Left forelimb (tissue), 1 donor: Measurements from ENCODE around the gene IFIT2.
"Not testable (repeated sequence)": the region's sequence is repeated elsewhere in the genome, so short reads cannot be mapped to it uniquely, and the experiment has no call there.

Experiments
- DNase-seq: peaks from one replicate; pipeline ENCODE4 v3.0.0-alpha.2; 2018; ENCODE audit warnings: low spot score

IFIT2 gene

DNA sequence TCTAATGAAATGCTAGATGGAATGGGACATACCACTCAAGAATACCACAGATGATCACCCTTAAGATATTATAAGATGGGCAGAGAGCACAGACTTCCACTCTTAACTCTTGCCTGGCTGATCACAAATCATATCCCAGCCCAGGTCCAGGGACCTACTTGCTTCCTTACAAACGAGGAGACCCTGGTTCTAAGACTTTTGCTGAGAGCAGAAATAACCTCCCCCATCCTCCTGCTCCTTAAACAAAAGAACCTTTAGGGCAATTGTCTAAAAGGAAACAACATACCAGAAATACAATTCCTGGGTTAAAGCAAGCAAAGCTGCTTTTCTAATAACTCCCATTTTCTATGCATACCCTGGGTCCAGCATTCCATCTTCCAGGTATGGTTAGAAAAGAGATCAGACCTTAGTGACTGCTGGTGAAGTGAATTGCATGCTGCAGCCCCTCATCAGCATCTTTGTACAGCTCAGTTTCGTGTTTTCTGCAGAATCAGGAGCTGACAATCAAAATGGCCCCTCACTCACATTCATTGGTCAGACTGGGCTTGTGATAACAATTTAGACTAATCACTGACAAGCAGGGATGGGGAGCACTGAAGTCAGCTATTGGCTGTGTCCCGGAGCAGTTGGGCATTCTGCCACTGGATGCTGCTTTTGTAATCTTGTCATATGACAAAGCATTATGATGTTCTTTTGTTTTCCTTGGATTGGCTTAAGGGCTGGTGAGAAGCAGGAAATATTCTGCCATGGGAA is 40.5 kb downstream of the IFIT2 start:
- no peak for DNase-seq

DNA sequence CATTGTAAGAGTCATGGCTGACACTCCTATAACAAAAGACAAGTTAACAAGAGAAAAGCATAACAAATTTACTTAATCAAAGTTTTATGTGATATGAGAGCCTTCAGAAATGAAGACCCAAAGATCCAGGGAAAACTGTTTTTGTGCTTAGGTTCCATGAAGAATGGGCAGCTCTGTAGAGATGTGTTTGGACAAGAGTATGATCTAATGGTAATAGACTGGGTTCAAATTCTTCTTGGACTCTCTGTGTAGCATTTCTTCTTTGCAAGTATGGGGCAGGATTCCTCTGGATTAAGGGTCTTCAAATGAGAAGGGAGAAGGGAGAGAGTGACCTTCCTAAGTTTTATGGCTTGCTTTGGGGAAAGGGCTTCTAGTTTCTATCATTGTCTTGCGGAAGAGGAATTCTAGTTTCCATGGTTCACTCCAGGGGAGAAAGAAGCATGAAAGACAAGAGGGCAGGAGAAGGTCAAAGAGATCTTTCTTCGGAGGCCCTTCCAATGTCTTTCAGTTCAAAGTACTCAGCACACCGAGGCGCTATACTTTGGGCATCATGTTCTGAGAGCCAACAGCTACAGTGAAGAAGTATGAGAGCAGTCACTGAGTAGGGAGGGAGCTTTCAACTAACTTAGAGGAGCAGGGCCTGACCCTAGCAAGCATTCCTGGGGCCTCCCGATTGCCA is 41.4 kb downstream of the IFIT2 start:
- no peak for DNase-seq

DNA sequence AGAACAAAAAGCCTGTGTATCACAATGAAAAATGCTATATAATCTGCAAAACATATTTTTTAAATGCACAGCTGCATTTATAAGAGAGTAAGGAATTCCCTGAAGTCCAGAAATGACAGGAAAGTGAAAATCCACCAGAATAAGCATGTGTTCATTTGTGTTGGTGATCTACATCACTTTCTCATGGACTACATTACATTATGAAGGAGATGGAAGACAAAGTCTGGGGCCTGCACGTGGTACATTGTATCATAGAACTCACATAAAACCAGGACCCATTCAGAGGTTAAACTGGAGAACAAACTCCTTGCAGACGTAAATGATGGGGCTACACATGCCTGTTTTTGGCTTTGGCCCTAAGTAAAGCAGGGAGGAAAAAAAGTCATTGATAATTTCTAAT is 42.3 kb downstream of the IFIT2 start:
- no peak for DNase-seq

- DNase-seq, result no peak
These were observed 43.6 kb downstream of the IFIT2 start for GRCh38 chr10:89345367-89346000.

GRCh38 chr10:89346405-89347254 is 44.8 kb downstream of the IFIT2 start:
- no peak for DNase-seq

DNA sequence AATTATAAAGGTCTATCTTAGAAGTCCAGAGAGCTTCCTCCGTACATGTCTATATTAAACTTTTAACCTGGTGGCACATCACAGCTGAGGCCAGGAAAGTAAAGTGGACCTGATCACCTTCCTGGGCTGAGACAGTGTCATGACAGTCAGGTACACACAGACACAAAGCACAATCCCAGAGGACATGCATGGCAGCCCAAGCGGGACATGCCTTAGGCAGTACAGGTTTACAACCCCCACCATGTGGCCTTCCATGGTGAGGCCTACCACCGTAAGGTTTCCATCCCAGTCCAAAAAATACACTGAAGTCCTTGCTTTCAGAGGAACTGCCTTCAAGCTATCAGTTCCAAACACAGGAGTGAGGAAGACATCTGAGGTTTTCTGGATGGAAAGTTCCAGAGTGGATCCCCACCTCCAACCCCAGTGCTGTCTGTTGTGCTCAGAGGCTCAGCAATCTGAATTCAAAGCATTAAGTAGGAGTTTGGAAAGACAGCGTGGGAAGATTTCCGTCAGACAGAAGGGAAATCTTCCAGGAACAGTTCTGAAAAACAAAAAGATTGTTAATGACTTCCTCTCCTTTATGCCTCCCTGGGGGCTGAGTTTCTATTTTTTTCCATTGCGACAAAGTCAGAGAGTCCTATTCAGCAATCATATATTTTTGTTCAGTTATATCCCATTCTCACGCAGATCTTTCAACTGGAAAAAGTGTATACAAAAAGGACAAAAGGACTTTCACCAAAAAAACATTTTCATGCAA is 46.0 kb downstream of the IFIT2 start:
- no peak for DNase-seq

GRCh38 chr10:89348481-89348880 is 46.6 kb downstream of the IFIT2 start:
- DNase-seq, result no peak

- DNase-seq, result no peak
These were observed 47.1 kb downstream of the IFIT2 start for GRCh38 chr10:89348975-89349374.

GRCh38 chr10:89350631-89351315 is 48.9 kb downstream of the IFIT2 start:
- not testable (repeated sequence) for DNase-seq

- no peak for DNase-seq
These were observed 49.5 kb downstream of the IFIT2 start for GRCh38 chr10:89351412-89351779.

DNA sequence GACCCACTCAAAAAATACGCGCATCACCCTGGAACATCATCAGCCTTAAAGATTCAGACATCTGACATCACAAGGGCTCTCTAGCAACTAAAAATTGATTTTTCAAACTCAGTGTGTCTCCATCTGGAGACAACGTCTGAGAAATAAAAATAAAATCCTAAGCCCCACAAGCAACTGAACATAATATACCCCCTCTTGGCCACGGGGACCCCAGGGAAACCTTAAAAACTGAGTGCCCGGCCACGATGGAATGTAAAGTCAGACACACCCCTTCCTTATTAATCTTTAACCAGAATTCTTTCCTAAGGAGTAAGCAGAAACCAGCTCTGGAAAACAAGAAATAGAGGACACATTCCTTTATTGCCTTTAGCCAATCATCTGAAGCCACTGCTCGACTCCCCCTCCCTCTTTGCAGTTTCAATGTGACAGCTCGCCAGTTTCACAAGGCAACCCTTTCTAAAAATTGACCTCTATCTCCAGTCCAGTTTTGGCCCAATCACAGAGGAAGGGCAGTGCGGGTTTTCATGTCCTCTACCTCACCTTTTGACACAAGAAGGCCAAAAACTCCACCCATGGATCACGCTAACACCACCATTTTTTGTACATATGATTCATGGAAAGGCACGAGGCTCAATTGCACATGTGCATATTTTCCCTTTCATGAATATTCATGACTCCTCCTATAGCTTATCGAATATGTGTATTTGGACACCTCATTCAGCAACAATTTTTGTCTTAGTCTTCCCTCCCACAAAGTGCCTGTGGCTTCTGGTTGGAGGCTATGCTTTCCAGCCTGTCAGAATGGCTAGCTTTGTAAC is 50.1 kb downstream of the IFIT2 start:
- DNase-seq, result no peak

DNA sequence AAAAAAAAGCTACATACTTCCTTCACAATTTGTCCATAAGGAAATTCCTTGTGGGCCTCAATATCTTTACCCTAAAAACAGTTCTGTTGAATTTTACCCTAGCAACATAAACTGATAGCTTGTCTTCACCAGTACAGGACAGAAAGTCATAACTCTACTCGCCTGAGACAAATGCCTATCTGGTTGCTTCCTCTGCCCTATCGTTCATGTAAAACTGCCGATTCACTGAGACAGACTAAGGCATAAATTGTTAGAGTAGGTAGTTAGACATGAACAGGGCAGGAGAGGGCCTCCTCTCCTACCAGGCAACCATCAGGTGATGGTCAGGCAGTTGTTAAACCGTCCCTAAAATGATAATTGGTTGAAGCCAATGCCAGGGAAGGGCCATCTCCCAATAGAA is 51.0 kb downstream of the IFIT2 start:
- no peak for DNase-seq

GRCh38 chr10:89355394-89355931 is 53.6 kb downstream of the IFIT2 start:
- DNase-seq, result no peak

- no peak for DNase-seq
These were observed 55.2 kb downstream of the IFIT2 start for GRCh38 chr10:89357096-89357495.

- DNase-seq, result no peak
These were observed 56.1 kb downstream of the IFIT2 start for GRCh38 chr10:89357975-89358374.
